GM10266 (cell line): ENCODE data around the gene R3HDM2.

Experiments
- DNase-seq: peaks from one replicate; pipeline ENCODE4 v3.0.0; 2012; ENCODE audit errors: extremely low spot score
- CTCF ChIP-seq: IDR thresholded peaks from 2 replicates; pipeline ENCODE4 v1.5.1; 2012; ENCODE audit warnings: mild to moderate bottlenecking, low read depth; ENCODE audit not compliant: control insufficient read depth, insufficient read depth; ENCODE audit errors: missing control alignments

The R3HDM2 gene

GRCh38 chr12:57212701-57213057, 218.2 kb downstream of the R3HDM2 start:
- no peak for TF ChIP-seq CTCF
- no peak for DNase-seq

- no peak for DNase-seq
- no peak for TF ChIP-seq CTCF
These were observed 218.8 kb downstream of the R3HDM2 start for GRCh38 chr12:57211791-57212700.

- no peak for TF ChIP-seq CTCF
- DNase-seq: no peak
These were observed 219.7 kb downstream of the R3HDM2 start for GRCh38 chr12:57210926-57211692.

- TF ChIP-seq CTCF: no peak
- no peak for DNase-seq
These were observed 220.4 kb downstream of the R3HDM2 start for GRCh38 chr12:57210461-57210860.

- TF ChIP-seq CTCF: no peak
- no peak for DNase-seq
These were observed 220.9 kb downstream of the R3HDM2 start for GRCh38 chr12:57209916-57210315.

- TF ChIP-seq CTCF: no peak
- no peak for DNase-seq
These were observed 222.1 kb downstream of the R3HDM2 start for GRCh38 chr12:57208631-57209282.
